K562 (cell line): ENCODE data around the gene MEIOB. TPM values are rescaled to one million over a fixed set of nuclear protein-coding genes. Genes with fewer than 3 reads are reported as not detected.

Source experiments
- ATAC-seq: fragments of 200-7000 bp; cut with Tn5 transposase; 3 replicates; pipeline ENCODE4 v1.9.1; 2020; ENCODE audit warnings: moderate library complexity
- BruUV-seq: library from RNA; stranded (reverse); fragments of 400-500 nt; replicated peaks from 2 replicates; lab custom pipeline; 2021; lab: Mats Ljungman, UMichigan
- CTCF ChIA-PET: fragments of 300-600 bp; formaldehyde crosslinking; extraction: SDS; loops from one replicate; lab custom pipeline; 2021; ENCODE audit warnings: low intra/inter-chr PET ratio; lab: Yijun Ruan, JAX
- POLR2A ChIA-PET: fragments of 300-600, 350-650 bp; sonication (Branson Sonifier 250); formaldehyde crosslinking; extraction: SDS; loops from one replicate; lab custom pipeline; 2021; ENCODE audit warnings: antibody characterized with exemption, inconsistent platforms; lab: Yijun Ruan, JAX
- DNase-seq, 4 experiments: peaks; one replicate each; pipeline versions ENCODE4 v3.0.0 to v3.0.0-alpha.2; 2011 to 2018; ENCODE audit warnings: low spot score in 3 of 4, mixed read lengths in 3 of 4; ENCODE audit errors: extremely low read depth in 1 of 4
- FAIRE-seq: peaks from 2 replicates; lab custom pipeline; 2011; peaks lifted over from hg19 to GRCh38; lab: Jason Lieb, UNC
- H2AFZ ChIP-seq: 2 replicates; pipeline ENCODE4 v1.6.0; 2011; ENCODE audit warnings: low read depth, low read length, control low read depth, inconsistent platforms
- H3K27ac ChIP-seq: fragments of 200-600 bp; 3 replicates; pipeline ENCODE4 v1.8.0; 2011; ENCODE audit warnings: low read depth, mild to moderate bottlenecking, control low read depth, inconsistent platforms, low read length, moderate library complexity, mixed read lengths; ENCODE audit errors: extremely low read depth
- H3K27me3 ChIP-seq, 2 experiments: fragments of 300-600 bp in 1 of 2; 2 replicates in 1 of 2; 3 replicates in 1 of 2; pipeline versions ENCODE4 v1.6.0 to v1.8.0; 2011; ENCODE audit warnings: inconsistent platforms in 2 of 2, low read length in 2 of 2, mild to moderate bottlenecking in 1 of 2, mixed read lengths in 1 of 2, moderate library complexity in 1 of 2; ENCODE audit not compliant: control insufficient read depth in 2 of 2, insufficient read depth in 2 of 2
- H3K36me3 ChIP-seq: fragments of 300-600 bp; 3 replicates; pipeline ENCODE4 v1.8.0; 2011; ENCODE audit warnings: mild to moderate bottlenecking, low read length, inconsistent platforms; ENCODE audit not compliant: control insufficient read depth, insufficient read depth
- H3K4me1 ChIP-seq, 2 experiments: fragments of 200-600 bp in 1 of 2; replicated peaks in 1 of 2; 2 replicates in 1 of 2; 3 replicates in 1 of 2; pipeline versions ENCODE4 v1.5.1 to v1.8.0; 2011; ENCODE audit warnings: inconsistent platforms in 2 of 2, low read length in 2 of 2, mild to moderate bottlenecking in 1 of 2, mixed read lengths in 1 of 2, moderate library complexity in 1 of 2; ENCODE audit not compliant: control insufficient read depth in 2 of 2, insufficient read depth in 2 of 2
- H3K4me2 ChIP-seq: 2 replicates; pipeline ENCODE4 v1.6.1; 2011; ENCODE audit warnings: low read length, control low read depth, inconsistent platforms, mixed read lengths; ENCODE audit not compliant: insufficient read depth
- H3K4me3 ChIP-seq: fragments of 200-600 bp; sonication (generic), shearing (Covaris generic); 2 replicates; pipeline ENCODE4 v1.5.1; 2016; ENCODE audit warnings: control low read depth, inconsistent platforms
- H3K79me2 ChIP-seq: fragments of 200-600 bp; 3 replicates; pipeline ENCODE4 v1.8.0; 2011; ENCODE audit warnings: low read length, inconsistent platforms; ENCODE audit not compliant: control insufficient read depth, insufficient read depth
- H3K9ac ChIP-seq, 2 experiments: 2 replicates each; pipeline versions ENCODE4 v1.6.0 to v1.6.1; 2011; ENCODE audit warnings: low read depth in 2 of 2, low read length in 2 of 2, control low read depth in 1 of 2, inconsistent platforms in 1 of 2, mild to moderate bottlenecking in 1 of 2, mixed read lengths in 1 of 2; ENCODE audit not compliant: insufficient read depth in 1 of 2
- H3K9me1 ChIP-seq: one replicate; pipeline ENCODE4 v1.6.0; 2011; ENCODE audit warnings: inconsistent platforms, mild to moderate bottlenecking, low read length, moderate library complexity; ENCODE audit not compliant: control insufficient read depth, insufficient read depth
- H3K9me3 ChIP-seq: replicated peaks from 2 replicates; pipeline ENCODE4 v1.5.1; 2011; ENCODE audit warnings: low read depth, low read length, inconsistent platforms; ENCODE audit not compliant: control insufficient read depth, insufficient read depth
- H4K20me1 ChIP-seq: replicated peaks from 2 replicates; pipeline ENCODE4 v1.6.1; 2011; ENCODE audit warnings: low read length, inconsistent platforms, mixed read lengths; ENCODE audit not compliant: control insufficient read depth, insufficient read depth
- CBFA2T3 ChIP-seq: fragments of 450-650 bp; IDR thresholded peaks from 2 replicates; pipeline ENCODE4 v1.6.1; 2017
- EP400 ChIP-seq: fragments of 450-650 bp; IDR thresholded peaks from 2 replicates; pipeline ENCODE4 v1.6.1; 2017; ENCODE audit warnings: antibody characterized with exemption, mild to moderate bottlenecking, moderate library complexity
- ESRRB ChIP-seq: fragments of 250-450 bp; sonication (Bioruptor Pico); IDR thresholded peaks from 2 replicates; pipeline ENCODE4 v1.5.0; 2020; ENCODE audit warnings: mild to moderate bottlenecking, moderate library complexity, borderline replicate concordance
- NRF1 ChIP-seq, 2 experiments: fragments of 450-650 bp; IDR thresholded peaks in 1 of 2; conservative IDR thresholded peaks in 1 of 2; 2 replicates each; pipeline ENCODE4 v1.6.1; 2014; ENCODE audit warnings: mild to moderate bottlenecking in 2 of 2
- ZNF589 ChIP-seq: fragments of 200-800 bp; sonication (Bioruptor generic); IDR thresholded peaks from 2 replicates; pipeline ENCODE4 v1.6.1; 2016; ENCODE audit warnings: low read depth, missing genetic modification characterization, missing compliant biosample characterization
- WGBS: fragments of 100-300 bp; shearing (Covaris generic); methylation state at CpG from one replicate; pipeline ENCODE4 v1.1.6; 2016; ENCODE audit warnings: low coverage, mixed read lengths; ENCODE audit not compliant: insufficient coverage; ENCODE audit errors: missing lambda C conversion rate; 5-methylcytosine and 5-hydroxymethylcytosine counted together
- in situ Hi-C: fragments of 300-500 bp; cut with MboI; formaldehyde crosslinking; loops from 4 replicates; pipeline ENCODE4 v1.15.0; 2018; ENCODE audit warnings: inconsistent platforms, mixed read lengths
- intact Hi-C: fragments of 100-400 bp; cut with micrococcal nuclease; formaldehyde crosslinking; loops from 2 replicates; pipeline ENCODE4 v1.14.2; 2022
- polyA plus RNA-seq, 8 experiments: library from polyadenylated mRNA; depleted of rRNA in 4 of 8; stranded (reverse) in 5 of 8; unstranded in 3 of 8; fragments of >200 nt; fragmentation: Nextera tagmentation in 2 of 8; fragmentation: Illumina TruSeq in 1 of 8; extraction: Ambion mirVana in 2 of 8; extraction: Trizol in 1 of 8; gene quantifications; 2 replicates each; pipeline versions ENCODE4 v1.2.1 to v1.2.3, GENCODE V29; 2011 to 2014; ENCODE audit warnings: inconsistent platforms in 1 of 8, missing spikeins in 1 of 8
- total RNA-seq, 7 experiments: library from RNA; depleted of rRNA in 6 of 7; stranded (reverse); fragments of >200 nt in 6 of 7; fragmentation: Illumina TruSeq in 2 of 7; extraction: Trizol in 2 of 7; gene quantifications; 2 replicates each; pipeline versions ENCODE4 v1.2.1 to v1.2.3, GENCODE V29; 2011 to 2021; ENCODE audit warnings: low replicate concordance in 1 of 7
- TF ChIP-seq, protein P1 (sequence below), 2 experiments: fragments of 450-650 bp in 1 of 2; IDR thresholded peaks; 2 replicates each; pipeline ENCODE4 v1.6.1; 2011 to 2017; ENCODE audit warnings: low read depth in 2 of 2, antibody characterized with exemption in 1 of 2, borderline replicate concordance in 1 of 2, low read length in 1 of 2, mild to moderate bottlenecking in 1 of 2, mixed read lengths in 1 of 2; ENCODE audit not compliant: control insufficient read depth in 1 of 2
- TF ChIP-seq, protein P2 (sequence below): sonication (generic); IDR thresholded peaks from 2 replicates; pipeline ENCODE4 v1.6.1; 2016

MEIOB gene
- total and polyA plus RNA-seq, 9 of the 15 experiments (the other 6 are each of a cell fraction or from before 2014, with no cell fraction given), result 25.4 to 203 (median 97.6) TPM

DNA sequence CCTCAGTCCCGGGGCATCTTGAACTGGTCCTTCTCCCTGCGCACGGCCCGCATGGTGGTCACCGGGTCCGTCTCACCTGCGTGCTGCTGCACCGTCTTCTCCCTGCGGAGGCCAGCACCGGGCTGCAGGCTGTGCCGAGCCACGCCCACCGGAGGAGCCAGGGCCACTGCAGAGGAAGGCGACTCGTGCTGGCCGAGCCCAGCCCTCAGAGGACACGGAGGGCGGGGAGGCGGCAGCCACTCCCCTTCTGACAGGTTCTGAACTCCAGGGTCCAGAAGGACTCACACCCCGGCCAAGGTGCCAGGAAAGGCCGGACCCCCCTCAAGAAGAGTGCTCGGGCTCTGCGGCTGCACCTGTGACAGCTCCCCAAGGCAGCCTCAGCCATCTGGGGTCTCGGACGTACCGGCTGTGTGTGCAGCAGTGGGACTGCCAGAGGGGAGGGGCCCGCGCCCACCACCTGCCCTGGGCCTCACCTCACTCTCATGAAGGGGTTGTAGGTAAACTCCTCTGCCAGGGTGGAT, 62.6 kb downstream of the MEIOB start (continued):
- TF ChIP-seq, protein P1, sequence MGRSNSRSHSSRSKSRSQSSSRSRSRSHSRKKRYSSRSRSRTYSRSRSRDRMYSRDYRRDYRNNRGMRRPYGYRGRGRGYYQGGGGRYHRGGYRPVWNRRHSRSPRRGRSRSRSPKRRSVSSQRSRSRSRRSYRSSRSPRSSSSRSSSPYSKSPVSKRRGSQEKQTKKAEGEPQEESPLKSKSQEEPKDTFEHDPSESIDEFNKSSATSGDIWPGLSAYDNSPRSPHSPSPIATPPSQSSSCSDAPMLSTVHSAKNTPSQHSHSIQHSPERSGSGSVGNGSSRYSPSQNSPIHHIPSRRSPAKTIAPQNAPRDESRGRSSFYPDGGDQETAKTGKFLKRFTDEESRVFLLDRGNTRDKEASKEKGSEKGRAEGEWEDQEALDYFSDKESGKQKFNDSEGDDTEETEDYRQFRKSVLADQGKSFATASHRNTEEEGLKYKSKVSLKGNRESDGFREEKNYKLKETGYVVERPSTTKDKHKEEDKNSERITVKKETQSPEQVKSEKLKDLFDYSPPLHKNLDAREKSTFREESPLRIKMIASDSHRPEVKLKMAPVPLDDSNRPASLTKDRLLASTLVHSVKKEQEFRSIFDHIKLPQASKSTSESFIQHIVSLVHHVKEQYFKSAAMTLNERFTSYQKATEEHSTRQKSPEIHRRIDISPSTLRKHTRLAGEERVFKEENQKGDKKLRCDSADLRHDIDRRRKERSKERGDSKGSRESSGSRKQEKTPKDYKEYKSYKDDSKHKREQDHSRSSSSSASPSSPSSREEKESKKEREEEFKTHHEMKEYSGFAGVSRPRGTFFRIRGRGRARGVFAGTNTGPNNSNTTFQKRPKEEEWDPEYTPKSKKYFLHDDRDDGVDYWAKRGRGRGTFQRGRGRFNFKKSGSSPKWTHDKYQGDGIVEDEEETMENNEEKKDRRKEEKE (IDR thresholded peaks at IDR 0.05; ENCODE audit: borderline replicate concordance in 1 of 2, control insufficient read depth in 1 of 2, low read depth in 2 of 2, low read length in 1 of 2), result no peak
- 0 out of 4 replicates have a peak, but pooled peaks of 1 of the 2 experiments have one; percentile 12 for TF ChIP-seq NRF1 (conservative IDR thresholded peaks at IDR 0.05 in 1 of 2, IDR thresholded peaks at IDR 0.05 in 1 of 2)
- TF ChIP-seq, all 486 proteins: peak for 4

DNA sequence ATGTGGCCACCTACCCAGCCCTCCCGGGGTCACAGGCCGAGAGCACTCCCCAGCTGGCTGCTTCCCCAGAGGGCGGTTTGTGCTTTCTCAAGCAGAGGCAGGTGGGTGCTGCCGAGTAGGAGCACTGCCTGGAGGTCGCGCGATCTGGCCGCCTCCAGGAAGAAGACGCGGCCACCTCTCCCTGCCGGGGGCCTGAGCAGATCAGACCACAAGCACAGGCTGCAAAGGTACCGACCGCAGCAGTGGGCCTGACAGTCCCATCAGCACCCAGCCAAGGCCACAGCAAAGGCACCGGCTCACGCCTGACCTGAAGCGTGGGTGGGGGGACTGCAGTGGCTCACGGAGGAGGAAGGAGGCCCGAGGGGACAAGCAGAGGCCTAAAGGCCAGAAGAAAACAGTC, 63.3 kb downstream of the MEIOB start:
- H3K4me3 ChIP-seq, result no peak overlapping the region
- BruUV-seq, result no TSS peak
- H3K9ac ChIP-seq, result no peak overlapping the region

More for the DNA sequence above, 63.3 kb downstream of the MEIOB start:
- POLR2A ChIA-PET, result no interaction called here
- peaks cover 3% of the 10 kb centered on the region; the same call in 1 of the 3 replicates for H3K36me3 ChIP-seq
- H3K4me1 ChIP-seq, result peaks cover 0 to 20% of the 10 kb centered on the region in 2 experiments; a peak in 3 of 5 replicates
- no peaks in the 10 kb centered on the region for H3K79me2 ChIP-seq
- no peaks in the 10 kb centered on the region; the same call in 1 of the 2 replicates for H4K20me1 ChIP-seq
- ATAC-seq (no peak), FAIRE-seq (no peak), DNase-seq (no peak)
- in situ Hi-C loops, result no loop called here
- no peaks in the 10 kb centered on the region for H3K9me1 ChIP-seq
- WGBS, result 74% methylated on average over 15 of the region's 18 CpGs
- no peaks in the 10 kb centered on the region for H3K27me3 ChIP-seq
- no peak overlapping the region for H2AFZ ChIP-seq
- H3K9me3 ChIP-seq, result no peaks in the 10 kb centered on the region
- H3K4me2 ChIP-seq, result no peak overlapping the region
- H3K27ac ChIP-seq, result no peak overlapping the region
- CTCF ChIA-PET, result no interaction called here
- intact Hi-C loops, result no loop called here
- TF ChIP-seq ESRRB (CRISPR knock-in tag) (no peak), EP400 (no peak), ZNF589 (CRISPR knock-in tag) (no peak), CBFA2T3 (no peak)
- TF ChIP-seq, protein P2, sequence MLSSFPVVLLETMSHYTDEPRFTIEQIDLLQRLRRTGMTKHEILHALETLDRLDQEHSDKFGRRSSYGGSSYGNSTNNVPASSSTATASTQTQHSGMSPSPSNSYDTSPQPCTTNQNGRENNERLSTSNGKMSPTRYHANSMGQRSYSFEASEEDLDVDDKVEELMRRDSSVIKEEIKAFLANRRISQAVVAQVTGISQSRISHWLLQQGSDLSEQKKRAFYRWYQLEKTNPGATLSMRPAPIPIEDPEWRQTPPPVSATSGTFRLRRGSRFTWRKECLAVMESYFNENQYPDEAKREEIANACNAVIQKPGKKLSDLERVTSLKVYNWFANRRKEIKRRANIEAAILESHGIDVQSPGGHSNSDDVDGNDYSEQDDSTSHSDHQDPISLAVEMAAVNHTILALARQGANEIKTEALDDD, result no peak
